HepG2 (cell line): ENCODE measurements around the gene MICALL2. TPM values are rescaled to one million over a fixed set of nuclear protein-coding genes. Genes with fewer than 3 reads are reported as not detected.
A peak's percentile ranks its signal among the peaks of the same experiment; 100 is the strongest.

Experiments
- HMGXB4 ChIP-seq, 2 experiments: sonication (generic) in 1 of 2; formaldehyde crosslinking in 1 of 2; IDR thresholded peaks; 2 replicates each; pipeline versions ENCODE4 v1.4.0 to v1.6.1; 2018 to 2020; ENCODE audit warnings: missing genetic modification reagents in 2 of 2, borderline replicate concordance in 1 of 2, low read depth in 1 of 2, mild to moderate bottlenecking in 1 of 2, missing biosample characterization in 1 of 2
- HNF1A ChIP-seq, 2 experiments: sonication (generic) in 1 of 2; formaldehyde crosslinking in 1 of 2; IDR thresholded peaks; 2 replicates each; pipeline versions ENCODE4 v1.4.0 to v1.6.1; 2016 to 2020; ENCODE audit warnings: borderline replicate concordance in 1 of 2, low read depth in 1 of 2, mild to moderate bottlenecking in 1 of 2, missing genetic modification reagents in 1 of 2
- ISX ChIP-seq: sonication (generic); formaldehyde crosslinking; conservative IDR thresholded peaks from 2 replicates; pipeline ENCODE4 v1.5.0; 2020; ENCODE audit warnings: missing genetic modification reagents
- KLF6 ChIP-seq: IDR thresholded peaks from 2 replicates; pipeline ENCODE4 v1.8.0; 2016; ENCODE audit warnings: missing biosample characterization, missing genetic modification reagents
- MXD4 ChIP-seq: IDR thresholded peaks from 2 replicates; pipeline ENCODE4 v1.6.1; 2016; ENCODE audit warnings: mild to moderate bottlenecking, missing biosample characterization, missing genetic modification reagents
- TFDP2 ChIP-seq: sonication (generic); formaldehyde crosslinking; IDR thresholded peaks from 2 replicates; pipeline ENCODE4 v1.4.0; 2020; ENCODE audit warnings: missing genetic modification reagents
- ZNF407 ChIP-seq: sonication (generic); formaldehyde crosslinking; IDR thresholded peaks from one replicate; pipeline ENCODE4 v1.5.1; 2020; ENCODE audit warnings: mild to moderate bottlenecking, missing genetic modification reagents; ENCODE audit errors: not compliant biosample characterization
- ZNF709 ChIP-seq: sonication (generic); formaldehyde crosslinking; IDR thresholded peaks from 2 replicates; pipeline ENCODE4 v1.5.0; 2020; ENCODE audit warnings: mild to moderate bottlenecking, missing genetic modification reagents
- ZSCAN21 ChIP-seq: sonication (generic); formaldehyde crosslinking; IDR thresholded peaks from 2 replicates; pipeline ENCODE4 v1.8.0; 2022; ENCODE audit warnings: mild to moderate bottlenecking, missing genetic modification reagents, moderate library complexity, borderline replicate concordance
- polyA plus RNA-seq, 8 experiments: library from polyadenylated mRNA; depleted of rRNA in 3 of 8; stranded (reverse) in 7 of 8; unstranded in 1 of 8; fragments of >200 nt; fragmentation: Illumina TruSeq in 4 of 8; extraction: Trizol in 4 of 8; gene quantifications; 2 replicates each; pipeline versions ENCODE4 v1.2.1 to v1.2.3, GENCODE V29; 2011 to 2016; ENCODE audit warnings: low read depth in 4 of 8, missing spikeins in 1 of 8, mixed read lengths in 1 of 8; ENCODE audit not compliant: insufficient read depth in 1 of 8
- total RNA-seq, 5 experiments: library from RNA; depleted of rRNA; stranded (reverse); fragments of >200 nt; fragmentation: Illumina TruSeq; extraction: Trizol; gene quantifications; 2 replicates each; pipeline ENCODE4 v1.2.3, GENCODE V29; 2016; ENCODE audit warnings: low read depth in 1 of 5

MICALL2 gene
- total and polyA plus RNA-seq, 2 of the 13 experiments (the other 11 are each of a cell fraction or from before 2014, with no cell fraction given) = 5.8 to 12.4 TPM

GRCh38 chr7:1503816-1504775 is 44.8 kb upstream of the MICALL2 start, which contains the start of gene INTS1 (continued):
- TF ChIP-seq ZNF407 (CRISPR knock-in tag) = peak; percentile 34
- TF ChIP-seq KLF6 (CRISPR knock-in tag) = no peak; the same call in 1 of the 2 replicates
- TF ChIP-seq ZSCAN21 (CRISPR knock-in tag) = peak; percentile 74; the same call in 1 of the 2 replicates
- peak; percentile 75 for TF ChIP-seq TFDP2 (CRISPR knock-in tag)
- peak; percentile 72 for TF ChIP-seq ZNF709 (CRISPR knock-in tag)
- no peak for TF ChIP-seq ISX
- TF ChIP-seq HMGXB4 (CRISPR knock-in tag; IDR thresholded peaks at IDR 0.05; ENCODE audit: borderline replicate concordance in 1 of 2, low read depth in 1 of 2) = peak; percentile 80 to 82; a peak in 3 of 4 replicates
- no peak for TF ChIP-seq HNF1A (IDR thresholded peaks at IDR 0.05; ENCODE audit: low read depth)
- TF ChIP-seq HNF1A (CRISPR knock-in tag; IDR thresholded peaks at IDR 0.05; ENCODE audit: borderline replicate concordance) = peak; percentile 65; the same call in 1 of the 2 replicates
- peak; percentile 76; the same call in 1 of the 2 replicates for TF ChIP-seq MXD4 (CRISPR knock-in tag)
